ENCODE results near the gene RAB44.
"Not testable (repeated sequence)": the region's sequence is repeated elsewhere in the genome, so short reads cannot be mapped to it uniquely, and the experiment has no call there.

The RAB44 gene

DNA sequence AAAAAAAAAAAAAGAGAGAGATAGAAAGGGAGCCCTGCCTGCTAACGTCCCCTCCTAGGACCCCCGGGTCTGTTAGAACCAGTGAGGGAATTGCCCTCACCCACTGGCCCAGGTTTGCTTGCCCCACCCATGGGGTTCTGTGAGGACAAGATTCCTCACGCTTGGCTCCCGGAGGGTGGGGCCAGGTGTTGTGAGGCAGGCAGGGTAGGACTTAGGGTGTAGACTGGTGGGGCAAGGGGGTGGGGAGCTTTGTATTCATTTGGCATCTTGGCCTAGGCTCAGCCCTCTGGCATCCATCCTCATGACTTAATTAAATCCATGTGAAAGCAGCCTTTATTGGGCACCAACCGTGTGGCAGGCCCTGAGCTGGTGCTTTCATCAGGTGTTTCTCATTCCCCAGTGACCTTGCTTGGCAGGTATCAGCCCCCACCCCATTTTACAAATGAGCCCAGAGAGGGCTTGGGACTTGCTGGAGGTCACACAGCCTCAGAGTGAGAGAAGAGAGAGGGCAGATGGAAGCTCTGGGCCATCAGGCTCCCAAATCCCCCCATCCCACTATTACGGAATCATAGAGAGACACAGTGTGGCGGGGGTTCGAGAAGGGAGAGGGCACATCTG is 19.0 kb downstream of the RAB44 start:
- DNase-seq, result no peak

- DNase-seq, result no peak
These were observed 19.7 kb downstream of the RAB44 start for GRCh38 chr6:36717231-36717825.

- DNase-seq, result no peak
These were observed 20.4 kb downstream of the RAB44 start for GRCh38 chr6:36717871-36718540.

GRCh38 chr6:36718560-36718959 is 20.9 kb downstream of the RAB44 start:
- DNase-seq, result no peak

- DNase-seq, result no peak
These were observed 21.5 kb downstream of the RAB44 start for GRCh38 chr6:36719126-36719525.

- no peak for DNase-seq
These were observed 22.9 kb downstream of the RAB44 start for GRCh38 chr6:36720251-36721141.

GRCh38 chr6:36721369-36722140 is 23.9 kb downstream of the RAB44 start:
- DNase-seq, result no peak

GRCh38 chr6:36722365-36722764 is 24.7 kb downstream of the RAB44 start:
- DNase-seq, result no peak

DNA sequence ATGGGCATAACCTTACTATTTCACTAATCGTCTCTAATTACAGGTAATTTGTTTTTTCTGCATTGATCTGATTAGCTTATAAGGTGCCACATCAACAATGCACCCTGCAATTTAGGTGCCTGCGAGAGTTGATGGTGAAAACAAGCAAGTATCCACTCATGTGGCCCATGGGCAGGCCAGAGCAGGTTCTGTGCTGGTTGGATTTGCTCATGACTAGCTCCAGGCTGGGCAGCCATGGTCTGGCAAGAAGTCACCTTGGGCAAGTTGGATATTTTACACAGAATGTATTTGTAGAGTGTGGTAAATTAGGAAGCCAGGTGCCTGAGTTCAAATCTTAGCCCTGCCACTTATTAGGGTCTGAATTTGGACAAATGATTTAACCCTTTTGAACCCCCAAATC is 25.3 kb downstream of the RAB44 start:
- DNase-seq, result no peak

GRCh38 chr6:36723992-36724391 is 26.4 kb downstream of the RAB44 start:
- DNase-seq, result not testable (repeated sequence)

DNA sequence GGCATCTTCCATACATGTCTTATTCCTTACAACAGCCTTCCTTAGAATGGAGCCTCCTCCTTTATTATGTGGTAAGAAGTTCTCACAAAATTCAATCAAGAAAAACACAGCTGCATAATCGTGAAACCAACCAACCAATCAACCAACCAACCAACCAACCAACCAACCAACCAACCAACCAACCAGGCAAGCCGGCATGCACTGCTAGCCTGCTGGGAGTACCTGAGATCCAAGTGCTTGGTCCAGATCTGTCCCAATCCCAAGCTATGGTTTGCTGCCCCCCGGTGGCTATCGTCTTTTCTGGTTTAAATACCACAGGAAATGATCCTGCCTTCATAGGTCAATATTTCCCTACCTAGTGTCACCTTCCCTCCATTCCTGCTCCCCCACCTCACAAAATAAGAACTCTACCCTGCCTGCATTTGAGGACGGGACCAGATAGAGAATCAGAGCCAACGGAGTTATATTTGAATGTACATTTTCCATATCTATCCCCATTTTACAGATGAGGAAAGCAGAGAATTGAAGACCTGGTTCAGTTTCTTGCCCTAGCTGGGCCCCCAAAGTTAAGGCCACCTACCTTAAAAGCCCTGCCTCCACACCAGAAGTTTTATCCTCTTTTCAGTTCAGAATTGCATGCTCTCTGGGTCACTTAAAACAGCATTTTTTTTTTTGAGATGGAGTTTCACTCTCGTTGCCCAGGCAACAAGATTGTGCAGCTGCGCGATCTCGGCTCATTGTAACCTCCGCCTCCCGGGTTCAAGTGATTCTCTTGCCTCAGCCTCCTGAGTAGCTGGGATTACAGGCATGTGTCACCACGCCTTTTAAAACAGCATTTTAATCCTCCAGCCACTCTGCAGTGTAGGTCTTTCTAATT is 27.1 kb downstream of the RAB44 start:
- peak; percentile 14 for DNase-seq

- DNase-seq, result no peak
These were observed 28.0 kb downstream of the RAB44 start for GRCh38 chr6:36725581-36725980.

- DNase-seq, result no peak
These were observed 29.9 kb downstream of the RAB44 start for GRCh38 chr6:36727505-36728021.

DNA sequence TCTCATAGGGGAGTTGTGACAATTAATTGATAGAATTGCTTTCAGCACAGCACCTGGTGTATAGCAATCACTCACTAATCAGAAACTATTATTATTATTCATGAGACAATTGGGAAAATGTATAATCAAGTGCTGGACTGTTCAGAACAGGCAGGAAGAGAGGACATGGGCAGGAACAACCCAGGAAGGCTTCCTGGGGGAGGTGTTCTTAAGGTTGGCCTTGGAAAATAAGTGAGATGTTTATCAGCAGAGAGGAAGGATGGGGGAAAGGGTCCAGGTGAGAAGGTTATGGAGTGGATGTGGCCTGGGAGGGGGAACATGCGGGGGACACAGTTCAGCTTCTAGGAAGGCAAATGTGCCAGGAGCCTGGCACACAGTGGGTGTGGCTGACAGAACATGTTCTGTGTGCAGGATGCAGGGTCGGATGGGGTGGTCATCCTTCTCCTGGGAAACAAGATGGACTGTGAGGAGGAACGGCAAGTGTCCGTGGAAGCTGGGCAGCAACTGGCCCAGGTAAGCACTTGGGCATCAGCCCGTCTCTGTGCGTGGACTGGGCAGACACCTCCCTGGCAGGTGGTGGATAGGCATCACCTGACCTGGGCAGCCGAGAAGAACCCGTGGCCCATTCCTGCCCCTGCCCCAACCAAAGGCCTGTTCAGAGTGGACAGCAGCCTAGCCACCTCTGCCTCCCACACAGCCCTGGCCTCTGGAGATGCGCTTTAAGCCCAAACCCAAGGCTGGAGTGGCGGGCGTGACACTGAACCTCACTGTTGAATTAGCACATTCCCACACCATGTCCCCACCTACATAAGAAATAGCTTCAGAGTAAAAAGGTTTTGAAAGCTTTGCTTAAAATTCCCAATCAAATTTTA is 30.9 kb downstream of the RAB44 start:
- no peak for DNase-seq

- no peak for DNase-seq
These were observed 31.5 kb downstream of the RAB44 start for GRCh38 chr6:36729161-36729524.

DNA sequence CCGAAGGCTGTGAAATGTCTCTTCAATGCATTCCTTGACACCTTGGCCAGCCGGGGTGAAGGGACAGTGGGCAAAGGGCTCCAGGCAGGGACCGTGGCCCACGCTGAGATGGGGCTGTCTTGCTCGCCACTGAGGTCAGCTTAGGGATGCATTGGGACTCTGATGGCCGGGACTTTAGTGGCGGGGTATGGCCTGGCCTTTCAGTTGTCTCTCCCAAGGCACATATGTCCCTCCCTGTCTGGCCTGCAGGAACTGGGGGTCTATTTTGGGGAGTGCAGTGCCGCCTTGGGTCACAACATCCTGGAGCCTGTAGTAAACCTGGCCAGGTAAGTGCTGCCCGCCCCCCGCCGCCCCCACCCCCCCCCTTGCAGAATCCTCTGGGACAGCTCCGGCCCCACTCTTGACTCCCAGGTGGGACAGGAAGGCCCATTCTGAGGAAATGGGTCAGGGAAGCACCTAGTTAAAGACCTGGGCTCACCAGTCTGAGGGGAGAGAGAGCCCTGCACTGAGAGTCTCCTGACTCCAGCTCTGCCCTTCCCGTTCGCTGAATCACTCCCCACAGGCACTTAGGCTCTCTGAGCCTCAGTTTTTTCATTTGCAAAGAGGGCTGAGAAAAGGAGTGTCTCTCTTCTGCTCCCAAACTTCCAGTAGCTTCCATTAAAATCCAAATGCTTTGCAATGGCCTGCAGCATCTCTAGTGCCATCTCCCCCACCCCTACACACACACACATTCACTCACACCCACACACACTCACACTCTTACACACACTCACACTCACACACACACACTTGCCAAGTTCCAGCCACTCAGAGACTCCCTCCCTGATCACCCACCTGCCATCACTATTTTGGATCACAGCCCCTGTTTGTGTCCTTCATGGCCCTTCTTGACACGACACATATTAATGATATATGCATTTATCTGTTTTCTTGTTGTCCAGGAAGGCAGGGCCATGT is 33.1 kb downstream of the RAB44 start:
- DNase-seq, result no peak

DNA sequence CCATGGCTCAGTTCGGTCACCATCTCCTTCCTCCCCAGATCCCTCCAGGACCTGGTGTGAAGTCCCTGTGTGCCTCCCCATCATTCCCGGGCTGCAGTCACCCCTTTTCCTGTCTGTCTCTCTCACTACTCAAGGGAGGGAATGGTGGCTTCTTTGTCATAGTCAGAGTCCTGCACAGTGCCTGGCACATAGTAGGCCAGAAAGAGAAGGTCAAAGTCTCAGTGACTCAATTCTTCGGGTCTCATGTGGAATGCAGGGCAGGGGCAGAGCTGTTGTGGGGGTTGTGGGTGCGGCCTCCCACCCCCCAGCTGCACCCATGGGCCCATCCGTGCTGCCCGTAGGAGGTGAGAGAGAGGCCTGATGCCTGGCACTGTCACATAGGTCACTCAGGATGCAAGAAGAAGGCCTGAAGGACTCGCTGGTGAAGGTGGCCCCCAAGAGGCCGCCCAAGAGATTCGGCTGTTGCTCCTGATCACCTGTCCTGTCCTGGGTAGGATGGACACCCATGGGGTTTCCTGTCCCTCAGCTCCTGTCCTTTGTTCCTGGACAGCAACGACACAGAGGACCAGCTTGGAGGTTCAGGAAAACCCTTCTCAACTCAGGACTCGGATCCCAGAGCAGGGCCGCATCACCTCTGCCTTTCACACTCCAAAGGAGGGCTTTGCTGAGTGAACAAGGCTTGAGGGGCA is 34.1 kb downstream of the RAB44 start:
- no peak for DNase-seq

DNA sequence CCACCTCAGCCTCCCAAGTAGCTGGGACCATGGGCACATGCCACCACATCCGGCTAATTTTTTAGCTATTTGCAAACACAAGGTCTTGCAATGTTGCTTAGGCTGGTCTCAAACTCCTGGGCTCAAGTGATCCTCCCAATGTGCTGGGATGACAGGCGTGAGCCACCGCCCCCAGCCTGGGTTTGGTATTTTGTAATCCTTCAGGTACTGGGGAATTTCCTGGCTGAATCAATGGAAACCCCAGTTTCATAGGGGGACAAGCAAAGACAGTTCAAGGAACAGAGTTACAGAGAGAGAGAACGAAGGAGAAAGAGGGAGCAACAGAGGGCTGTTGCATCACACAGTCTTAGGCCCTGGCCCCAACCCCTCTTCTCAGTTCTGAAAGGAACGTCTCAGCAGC is 35.7 kb downstream of the RAB44 start:
- DNase-seq, result no peak
